ENCODE results near the gene AKT1. TPM values are rescaled to one million over a fixed set of nuclear protein-coding genes. Genes with fewer than 3 reads are reported as not detected.

AKT1 gene
- total and polyA plus RNA-seq, 2 experiments from 2014 or later, result 19.2 to 78.7 TPM

DNA sequence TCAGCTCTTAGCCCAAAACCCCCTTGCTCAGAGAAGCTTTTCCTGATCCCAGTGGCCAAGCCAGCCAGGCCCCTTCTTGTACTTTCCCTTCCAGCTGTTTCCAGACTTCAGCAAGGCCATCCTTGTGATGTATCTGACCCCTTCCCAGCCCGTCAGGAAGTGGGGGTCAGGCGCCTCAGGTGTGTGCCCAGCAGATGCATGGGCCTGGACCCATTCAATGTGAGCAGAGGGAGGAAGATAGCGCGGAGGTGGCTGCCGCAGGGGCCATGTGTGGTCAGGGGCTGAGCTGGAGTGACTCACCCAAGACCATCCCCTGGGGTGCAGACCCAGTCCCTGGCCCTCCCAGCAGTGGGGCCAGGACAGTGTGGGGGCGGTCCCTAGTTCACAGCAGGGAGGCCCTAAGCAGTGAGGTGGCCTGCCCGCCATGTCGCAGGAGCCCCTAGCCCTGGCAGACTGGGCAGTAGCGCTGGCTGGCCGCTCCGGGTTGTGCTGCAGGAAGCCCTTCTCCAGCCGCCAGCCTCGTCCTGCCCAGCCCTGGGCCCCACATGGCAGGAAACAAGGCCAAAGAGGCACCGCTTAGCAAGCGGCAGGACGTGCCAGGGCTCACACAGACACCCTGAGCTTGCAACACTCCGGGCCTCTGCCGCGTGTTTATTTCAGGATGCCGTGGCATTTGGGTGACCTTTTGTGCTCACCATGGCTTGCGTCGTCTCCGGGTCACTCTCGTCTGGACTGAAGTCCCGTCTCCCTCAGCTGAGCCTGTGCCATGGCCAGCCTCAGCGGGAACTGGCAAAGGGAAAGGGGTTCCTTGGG lies 59.5 kb downstream of the AKT1 start:
- Histone ChIP-seq H3K9me2 (ENCODE audit: insufficient read depth) (no peaks in the 10 kb centered on the region), H3F3A (replicated peaks; ENCODE audit: low read depth) (no peaks in the 10 kb centered on the region), H3K36me3 (ENCODE audit: insufficient read depth) (no peaks in the 10 kb centered on the region), H2AFZ (no peak overlapping the region), H3K27ac (ENCODE audit: low read depth) (no peak overlapping the region), H3K4me2 (no peak overlapping the region), H3K4me1 (ENCODE audit: insufficient read depth) (no peaks in the 10 kb centered on the region), H3K79me2 (replicated peaks; ENCODE audit: insufficient read depth) (no peaks in the 10 kb centered on the region), H3K27me3 (ENCODE audit: insufficient read depth) (no peaks in the 10 kb centered on the region), H4K20me1 (replicated peaks; ENCODE audit: insufficient read depth) (no peaks in the 10 kb centered on the region), H3K4me3 (no peak overlapping the region)
- H3K27me3 Mint-ChIP-seq (ENCODE audit: insufficient read depth, low read depth, poor library complexity), result peaks cover 15% of the 10 kb centered on the region
- no peak overlapping the region for H3K27ac Mint-ChIP-seq
- DNase-seq (ENCODE audit: low spot score) (no peak), ATAC-seq (no peak)
- H3K9me3 Mint-ChIP-seq, result no peaks in the 10 kb centered on the region
- no peak for TF ChIP-seq STAT1 (IDR thresholded peaks at IDR 0.05; ENCODE audit: unreplicated experiment)
- TF ChIP-seq POLR2AphosphoS5 (IDR thresholded peaks at IDR 0.05; ENCODE audit: low read depth), result no peak
- TF ChIP-seq NANOG (IDR thresholded peaks at IDR 0.05; ENCODE audit: borderline replicate concordance), result no peak
- TF ChIP-seq JUNB (IDR thresholded peaks at IDR 0.05; ENCODE audit: unreplicated experiment), result no peak
- TF ChIP-seq ZNF114 (CRISPR knock-in tag; IDR thresholded peaks at IDR 0.05), result no peak
- H3K4me1 Mint-ChIP-seq, result no peaks in the 10 kb centered on the region
- H3K4me3 Mint-ChIP-seq, result no peak overlapping the region
- H3K36me3 Mint-ChIP-seq (ENCODE audit: low read depth), result peaks cover 3% of the 10 kb centered on the region; the same call in 1 of the 3 replicates

- ATAC-seq, result no peak
- peaks cover 13% of the 10 kb centered on the region for H3K27me3 Mint-ChIP-seq (ENCODE audit: insufficient read depth, low read depth, poor library complexity)
- TF ChIP-seq, protein P1, sequence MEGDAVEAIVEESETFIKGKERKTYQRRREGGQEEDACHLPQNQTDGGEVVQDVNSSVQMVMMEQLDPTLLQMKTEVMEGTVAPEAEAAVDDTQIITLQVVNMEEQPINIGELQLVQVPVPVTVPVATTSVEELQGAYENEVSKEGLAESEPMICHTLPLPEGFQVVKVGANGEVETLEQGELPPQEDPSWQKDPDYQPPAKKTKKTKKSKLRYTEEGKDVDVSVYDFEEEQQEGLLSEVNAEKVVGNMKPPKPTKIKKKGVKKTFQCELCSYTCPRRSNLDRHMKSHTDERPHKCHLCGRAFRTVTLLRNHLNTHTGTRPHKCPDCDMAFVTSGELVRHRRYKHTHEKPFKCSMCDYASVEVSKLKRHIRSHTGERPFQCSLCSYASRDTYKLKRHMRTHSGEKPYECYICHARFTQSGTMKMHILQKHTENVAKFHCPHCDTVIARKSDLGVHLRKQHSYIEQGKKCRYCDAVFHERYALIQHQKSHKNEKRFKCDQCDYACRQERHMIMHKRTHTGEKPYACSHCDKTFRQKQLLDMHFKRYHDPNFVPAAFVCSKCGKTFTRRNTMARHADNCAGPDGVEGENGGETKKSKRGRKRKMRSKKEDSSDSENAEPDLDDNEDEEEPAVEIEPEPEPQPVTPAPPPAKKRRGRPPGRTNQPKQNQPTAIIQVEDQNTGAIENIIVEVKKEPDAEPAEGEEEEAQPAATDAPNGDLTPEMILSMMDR (conservative IDR thresholded peaks at IDR 0.05; ENCODE audit: low read depth in 2 of 2), result no peak
- TF ChIP-seq POLR2AphosphoS5 (IDR thresholded peaks at IDR 0.05; ENCODE audit: low read depth), result no peak
- H3K36me3 Mint-ChIP-seq (ENCODE audit: low read depth), result peaks cover 2% of the 10 kb centered on the region; the same call in 1 of the 3 replicates
- Histone ChIP-seq H3K27ac (ENCODE audit: low read depth) (no peak overlapping the region), H3K4me1 (ENCODE audit: insufficient read depth) (no peaks in the 10 kb centered on the region), H3K36me3 (ENCODE audit: insufficient read depth) (no peaks in the 10 kb centered on the region), H4K20me1 (replicated peaks; ENCODE audit: insufficient read depth) (no peaks in the 10 kb centered on the region), H3K4me2 (no peak overlapping the region), H3K27me3 (ENCODE audit: insufficient read depth) (no peaks in the 10 kb centered on the region), H3K9me2 (ENCODE audit: insufficient read depth) (no peaks in the 10 kb centered on the region), H3F3A (replicated peaks; ENCODE audit: low read depth) (no peaks in the 10 kb centered on the region), H3K4me3 (no peak overlapping the region), H2AFZ (no peak overlapping the region), H3K79me2 (replicated peaks; ENCODE audit: insufficient read depth) (no peaks in the 10 kb centered on the region)
- DNase-seq (ENCODE audit: low spot score), result no peak
- H3K4me3 Mint-ChIP-seq, result no peak overlapping the region
- H3K9me3 Mint-ChIP-seq, result no peaks in the 10 kb centered on the region
- no peaks in the 10 kb centered on the region for H3K4me1 Mint-ChIP-seq
- H3K27ac Mint-ChIP-seq, result no peak overlapping the region
Measured at GRCh38 chr14:104734991-104735779, 60.4 kb downstream of the AKT1 start.

DNA sequence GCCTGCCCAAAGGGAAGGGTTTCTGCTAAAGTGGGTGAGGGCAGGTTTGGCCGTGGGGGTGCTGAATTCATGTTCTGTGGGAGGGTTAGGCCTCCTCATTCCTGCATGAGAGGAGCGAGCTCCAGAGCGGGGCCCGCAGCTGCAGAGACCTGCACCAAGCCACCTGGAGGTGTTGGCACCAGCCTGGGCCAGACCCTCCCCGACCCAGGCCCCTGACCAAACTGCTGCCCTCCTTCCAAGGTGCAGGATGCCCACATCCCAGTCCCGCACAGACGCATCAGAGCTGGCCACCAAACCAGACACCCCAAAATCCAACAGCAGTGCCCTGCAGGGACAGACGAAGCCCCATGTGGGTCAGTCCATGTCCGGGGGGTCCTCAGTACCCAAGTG lies 61.0 kb downstream of the AKT1 start:
- no peaks in the 10 kb centered on the region for H3K9me3 Mint-ChIP-seq
- Histone ChIP-seq H3K4me3 (no peak overlapping the region), H3K79me2 (replicated peaks; ENCODE audit: insufficient read depth) (no peaks in the 10 kb centered on the region), H3K4me2 (no peak overlapping the region), H3K27me3 (ENCODE audit: insufficient read depth) (no peaks in the 10 kb centered on the region), H2AFZ (no peak overlapping the region), H3K9me2 (ENCODE audit: insufficient read depth) (no peaks in the 10 kb centered on the region), H4K20me1 (replicated peaks; ENCODE audit: insufficient read depth) (no peaks in the 10 kb centered on the region), H3K36me3 (ENCODE audit: insufficient read depth) (no peaks in the 10 kb centered on the region), H3K4me1 (ENCODE audit: insufficient read depth) (no peaks in the 10 kb centered on the region), H3K27ac (ENCODE audit: low read depth) (no peak overlapping the region), H3F3A (replicated peaks; ENCODE audit: low read depth) (no peaks in the 10 kb centered on the region)
- ATAC-seq (no peak), DNase-seq (ENCODE audit: low spot score) (no peak)
- H3K27ac Mint-ChIP-seq, result no peak overlapping the region
- H3K4me1 Mint-ChIP-seq, result no peaks in the 10 kb centered on the region
- H3K27me3 Mint-ChIP-seq (ENCODE audit: insufficient read depth, low read depth, poor library complexity), result peaks cover 9% of the 10 kb centered on the region
- no peak overlapping the region for H3K4me3 Mint-ChIP-seq
- H3K36me3 Mint-ChIP-seq (ENCODE audit: low read depth), result no peaks in the 10 kb centered on the region; the same call in 2 of the 3 replicates
- TF ChIP-seq STAT1 (IDR thresholded peaks at IDR 0.05; ENCODE audit: unreplicated experiment) (no peak), JUNB (IDR thresholded peaks at IDR 0.05; ENCODE audit: unreplicated experiment) (no peak), ETS1 (IDR thresholded peaks at IDR 0.05) (no peak), EZH2 (IDR thresholded peaks at IDR 0.05; ENCODE audit: low read depth, unreplicated experiment) (no peak), ZNF331 (CRISPR knock-in tag; IDR thresholded peaks at IDR 0.05; ENCODE audit: low read depth) (no peak), NANOG (IDR thresholded peaks at IDR 0.05; ENCODE audit: borderline replicate concordance) (no peak), EZH2phosphoT487 (IDR thresholded peaks at IDR 0.05; ENCODE audit: unreplicated experiment) (no peak), CREB1 (CRISPR knock-in tag; IDR thresholded peaks at IDR 0.05; ENCODE audit: low read depth) (no peak), POLR2AphosphoS5 (IDR thresholded peaks at IDR 0.05; ENCODE audit: low read depth) (no peak)
- TF ChIP-seq, protein P1 (conservative IDR thresholded peaks at IDR 0.05; ENCODE audit: low read depth in 2 of 2), result no peak

Data from GM23338 (cell line).